H1 (cell line): ENCODE measurements around the gene EML4. TPM values are rescaled to one million over a fixed set of nuclear protein-coding genes. Genes with fewer than 3 reads are reported as not detected.

ENCODE experiments used
- CBX8 ChIP-seq: fragments of 300-800, 300-1000 bp; sonication (generic); IDR thresholded peaks from 2 replicates; pipeline ENCODE4 v1.7.1; 2016; ENCODE audit warnings: low read depth, low read length, borderline replicate concordance
- E2F6 ChIP-seq: IDR thresholded peaks from 2 replicates; pipeline ENCODE4 v1.6.1; 2012; ENCODE audit warnings: inconsistent platforms
- polyA plus RNA-seq, 7 experiments: library from polyadenylated mRNA; depleted of rRNA in 3 of 7; stranded (reverse) in 5 of 7; unstranded in 2 of 7; fragments of >200 nt in 5 of 7; fragments of 200-250 nt in 2 of 7; gene quantifications; 1 replicate in 5 of 7; 2 replicates in 1 of 7; 4 replicates in 1 of 7; pipeline versions ENCODE4 v1.2.1 to v1.2.3, GENCODE V29; 2011 to 2013; ENCODE audit warnings: missing spikeins in 2 of 7, mixed read lengths in 2 of 7
- total RNA-seq: library from RNA; stranded (reverse); fragmentation: NEBNext Ultra II Directional; extraction: Animal tissue kit (Norgen Biotek cat#: 25700); gene quantifications from 2 replicates; pipeline ENCODE4 v1.2.1, GENCODE V29; 2021

The EML4 gene
- total and polyA plus RNA-seq, 2 of the 8 experiments (the other 6 are each of a cell fraction or from before 2014, with no cell fraction given) = 50.1 to 104 TPM

GRCh38 chr2:42217307-42217706, 48.2 kb downstream of the EML4 start (continued):
- TF ChIP-seq E2F6 = no peak
- no peak for TF ChIP-seq CBX8
